GM19351 (cell line): ENCODE results near the gene KRCC1.

ENCODE experiments used
- ATAC-seq: cut with Tn5 transposase; IDR thresholded peaks from one replicate; pipeline ENCODE4 v1.9.1; 2021; ENCODE audit warnings: mild to moderate bottlenecking, moderate library complexity; ENCODE audit not compliant: unreplicated experiment

KRCC1 gene

DNA sequence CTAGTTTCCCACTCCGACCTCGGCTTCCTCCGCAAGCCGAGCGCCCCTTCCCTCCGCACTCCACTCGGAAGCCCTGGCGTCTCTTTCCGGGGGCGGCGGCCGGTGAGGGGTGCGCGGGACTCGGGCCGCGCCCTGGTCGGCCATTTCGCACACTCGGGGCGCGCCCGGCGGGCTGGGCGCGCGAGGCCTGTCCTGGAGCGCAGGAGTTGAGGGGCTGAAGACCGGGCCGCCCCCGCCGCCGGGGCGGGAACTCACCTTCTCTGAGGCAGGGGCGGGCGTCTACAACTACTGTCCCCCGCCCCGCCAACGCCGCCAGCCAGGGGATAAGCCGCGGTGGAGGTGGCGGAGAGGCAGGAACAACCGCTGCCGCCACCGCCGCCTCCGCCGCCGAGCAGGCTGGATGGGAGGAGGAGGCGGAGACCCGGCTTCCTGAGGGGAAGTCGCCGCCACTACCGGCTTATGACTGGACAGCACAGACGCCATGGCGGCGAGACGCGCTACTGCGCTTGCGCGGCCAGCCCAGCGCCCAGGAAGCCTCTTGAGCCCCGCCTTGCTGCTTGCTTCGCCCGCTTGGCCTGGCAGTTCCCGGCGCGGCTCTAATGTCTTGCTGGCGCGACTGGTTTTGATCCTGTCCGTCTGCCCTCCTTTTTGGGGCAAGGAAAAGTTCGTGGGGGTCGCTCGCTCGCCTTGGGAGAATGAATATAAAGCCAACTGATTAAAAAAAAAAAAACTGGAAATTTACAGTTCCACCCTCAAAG is at the start of gene KRCC1:
TSS of gene KRCC1 (minus strand) at position 413 of the 758 bp plus-strand sequence. CDS start 27,220 bp downstream, outside the sequence.
- ATAC-seq, result peak; percentile 91

GRCh38 chr2:88100489-88100858 is 44.9 kb upstream of the KRCC1 start:
- ATAC-seq, result no peak

DNA sequence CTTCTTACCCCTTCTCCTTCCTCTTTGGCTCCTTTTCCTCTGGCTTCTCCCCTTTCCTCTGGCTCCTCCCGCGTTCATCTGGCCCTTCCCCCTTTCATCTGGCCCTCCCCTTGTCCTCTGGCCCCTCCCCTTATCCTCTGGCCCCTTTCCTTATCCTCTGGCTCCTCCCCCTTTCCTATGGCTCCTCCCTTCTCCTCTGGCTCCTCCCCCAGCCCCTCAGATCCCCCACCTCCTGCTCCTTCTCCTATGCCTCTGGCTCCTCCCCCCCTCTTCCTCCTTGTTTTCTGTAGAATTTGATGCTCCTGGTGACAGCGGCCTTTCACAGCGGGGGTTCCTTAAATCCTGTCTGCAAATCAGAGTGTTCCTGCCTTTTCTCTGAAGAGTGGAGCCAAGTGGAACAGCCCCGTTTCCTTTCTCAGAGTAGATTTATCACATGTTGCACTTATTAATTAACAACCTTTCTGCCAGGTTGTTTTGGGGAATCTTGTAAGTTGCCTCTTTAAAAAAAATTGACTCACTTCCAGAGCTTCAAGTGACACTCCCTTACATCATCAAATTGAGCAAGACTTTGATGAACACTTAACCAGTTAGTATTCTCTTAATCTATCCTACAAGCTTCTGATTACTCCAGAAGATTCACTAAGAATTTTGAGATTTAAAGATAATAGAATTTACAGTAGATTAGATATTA is 44.4 kb upstream of the KRCC1 start:
- ATAC-seq, result no peak

DNA sequence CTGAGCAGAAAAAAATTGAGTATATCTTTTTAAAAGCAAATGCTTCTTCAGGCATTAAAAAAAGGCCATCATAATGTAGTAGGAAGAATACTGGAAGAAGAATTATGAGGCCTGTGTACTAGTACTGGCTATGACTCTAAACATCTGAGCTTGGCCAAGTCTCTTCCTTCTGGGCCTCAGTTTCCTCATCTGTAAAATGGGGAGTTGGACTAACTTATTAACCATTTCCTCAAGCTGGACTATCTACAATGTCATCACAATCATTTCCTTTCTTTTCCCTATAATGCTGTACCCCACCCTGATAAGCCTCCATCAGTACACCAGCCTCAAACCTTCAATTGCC is 42.9 kb upstream of the KRCC1 start:
- ATAC-seq, result no peak

DNA sequence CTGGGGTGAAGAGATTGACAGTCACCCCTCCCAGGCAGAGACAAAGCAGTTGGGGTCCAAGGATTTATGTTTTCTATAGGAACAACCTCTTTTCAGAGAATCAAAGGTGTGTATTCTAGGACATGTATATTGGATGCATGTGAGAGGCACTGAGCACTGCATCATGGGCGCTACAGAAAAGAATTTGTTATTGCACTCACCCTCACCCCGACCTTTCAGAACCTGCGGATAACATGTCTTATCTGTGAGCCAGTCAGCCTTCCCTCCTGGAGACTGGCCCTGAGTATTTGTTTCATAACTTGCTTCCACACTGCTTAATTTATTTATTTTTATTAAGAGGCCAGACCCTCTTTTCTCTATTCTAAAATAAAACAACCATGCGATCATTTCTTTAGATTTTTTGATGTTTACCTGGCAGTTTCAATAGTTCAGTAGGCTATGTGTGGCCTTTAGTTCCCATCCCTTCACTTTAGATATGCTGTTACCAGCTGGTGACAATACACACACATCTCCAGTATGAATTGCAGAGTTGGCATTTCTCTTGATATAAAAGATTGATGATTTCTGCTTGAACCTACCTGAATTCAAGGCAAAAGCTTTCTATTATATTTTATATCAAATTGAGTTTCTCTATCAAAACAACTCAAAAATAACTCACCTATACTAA is 42.4 kb upstream of the KRCC1 start:
- no peak for ATAC-seq

DNA sequence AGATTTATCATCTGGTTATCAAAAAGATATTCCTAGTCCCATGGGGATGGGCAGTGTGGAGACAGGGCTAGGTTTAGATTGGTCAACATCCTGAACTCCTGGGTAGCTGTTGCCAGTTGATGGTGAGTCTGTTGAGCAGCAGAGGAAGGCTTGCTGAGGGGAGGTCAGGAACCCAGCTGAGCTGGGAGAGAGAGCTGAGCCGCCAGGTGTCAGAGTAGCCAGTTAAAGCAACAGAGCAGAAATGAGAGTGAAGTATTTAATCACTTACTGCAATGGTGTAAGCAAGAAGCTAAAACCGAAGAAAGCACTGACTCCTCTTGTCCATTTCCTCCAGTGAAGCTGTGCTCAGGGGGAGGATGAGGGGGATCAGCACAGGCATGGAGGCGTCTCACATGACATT is 41.6 kb upstream of the KRCC1 start:
- no peak for ATAC-seq

DNA sequence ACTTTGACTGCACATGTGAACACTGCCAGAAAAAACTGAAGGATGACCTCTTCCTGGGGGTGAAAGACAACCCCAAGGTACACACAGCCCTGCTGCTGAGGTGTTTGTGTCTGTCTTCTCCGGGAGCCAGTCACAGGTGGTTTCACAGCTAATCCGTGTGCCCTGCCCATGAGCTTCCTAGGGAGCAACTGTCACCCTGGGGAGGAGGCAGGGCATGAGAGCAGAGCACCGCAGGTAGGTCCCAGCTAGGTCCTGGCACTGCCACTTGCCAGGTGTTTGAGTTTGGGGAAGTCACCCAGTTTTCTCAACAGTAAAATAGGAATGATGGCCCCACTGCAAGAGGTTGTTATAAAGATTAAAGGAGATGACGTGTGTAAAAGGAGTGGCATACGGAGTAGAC is 41.1 kb upstream of the KRCC1 start:
- ATAC-seq, result no peak

DNA sequence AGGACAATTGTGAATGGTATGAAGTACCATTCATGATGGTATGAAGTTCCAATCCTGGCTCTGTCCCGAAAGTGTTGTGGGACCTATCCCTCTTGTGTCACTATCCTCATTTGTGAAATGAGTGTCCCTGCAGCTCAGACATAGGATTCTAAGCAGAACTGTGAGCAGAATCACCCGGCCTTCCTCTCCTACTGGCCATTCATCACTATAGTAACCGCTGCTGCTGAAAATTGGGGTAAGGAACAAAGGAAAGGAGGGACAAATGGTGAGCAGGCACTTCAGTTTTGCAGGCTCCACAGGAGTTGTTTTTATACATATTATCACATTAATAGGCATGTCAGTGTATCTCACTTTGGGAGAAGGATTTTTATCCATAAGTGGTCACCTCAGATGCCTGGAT is 39.4 kb upstream of the KRCC1 start:
- no peak for ATAC-seq

DNA sequence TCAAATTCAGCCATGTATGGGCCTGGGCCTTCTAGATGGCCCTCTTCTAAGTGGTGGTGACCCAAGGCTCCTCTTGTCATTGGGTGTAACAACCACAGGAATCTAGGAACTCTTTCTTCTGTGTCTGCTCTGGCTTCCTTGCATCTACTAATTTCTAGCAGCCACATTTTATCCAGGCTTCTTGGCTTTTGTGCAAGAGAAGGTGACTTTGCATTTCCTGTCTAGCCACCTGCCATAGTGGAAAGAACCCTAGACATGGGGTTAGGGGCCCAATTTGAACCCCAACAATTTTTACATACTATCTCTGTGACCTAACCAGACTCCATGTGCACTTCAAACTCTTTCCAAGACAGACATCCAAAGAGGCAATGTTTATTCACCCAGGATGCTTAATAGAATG is 37.2 kb upstream of the KRCC1 start:
- no peak for ATAC-seq

- no peak for ATAC-seq
Measured at GRCh38 chr2:88091943-88092342, 36.4 kb upstream of the KRCC1 start.

DNA sequence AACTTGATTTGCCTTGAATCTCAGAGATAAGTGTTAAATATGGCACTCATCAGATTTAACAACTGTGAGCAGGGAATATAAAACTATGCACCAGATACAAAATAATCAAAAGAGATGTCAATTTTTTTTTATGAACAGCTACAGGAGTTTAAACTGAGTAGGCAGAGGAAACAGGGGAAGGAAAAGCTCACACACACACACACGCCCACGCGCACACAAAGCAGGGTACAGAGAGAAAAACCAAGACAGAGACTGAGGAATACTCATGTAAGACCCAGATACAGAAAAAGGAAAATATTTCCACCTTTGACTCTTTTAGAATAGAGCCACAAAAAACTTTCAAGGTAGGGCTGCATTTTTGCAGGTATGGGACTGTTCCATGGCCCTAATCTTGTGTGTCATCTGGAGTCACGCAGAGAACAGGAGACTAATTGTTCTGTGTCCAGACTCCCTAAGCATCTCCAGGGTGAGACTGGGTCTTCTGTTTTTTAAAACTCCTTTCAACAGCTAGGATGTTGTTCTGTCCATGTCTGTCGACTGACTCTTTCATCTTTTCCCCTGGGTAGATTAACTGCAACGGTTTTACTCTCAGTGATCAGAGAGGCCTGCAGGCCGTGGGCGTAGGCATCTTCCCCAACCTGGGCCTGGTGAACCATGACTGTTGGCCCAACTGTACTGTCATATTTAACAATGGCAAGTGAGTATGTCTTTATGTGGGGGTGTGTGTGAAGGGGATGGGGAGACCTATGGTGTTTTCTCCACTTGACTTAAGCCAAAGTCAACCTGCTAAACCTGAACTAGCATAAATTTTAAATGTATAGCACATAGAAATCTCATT is 35.1 kb upstream of the KRCC1 start:
- ATAC-seq, result no peak

- ATAC-seq, result no peak
Measured at GRCh38 chr2:88088999-88089398, 33.4 kb upstream of the KRCC1 start.

GRCh38 chr2:88087763-88088162 is 32.2 kb upstream of the KRCC1 start:
- ATAC-seq, result no peak

- no peak for ATAC-seq
Measured at GRCh38 chr2:88087073-88087472, 31.5 kb upstream of the KRCC1 start.

DNA sequence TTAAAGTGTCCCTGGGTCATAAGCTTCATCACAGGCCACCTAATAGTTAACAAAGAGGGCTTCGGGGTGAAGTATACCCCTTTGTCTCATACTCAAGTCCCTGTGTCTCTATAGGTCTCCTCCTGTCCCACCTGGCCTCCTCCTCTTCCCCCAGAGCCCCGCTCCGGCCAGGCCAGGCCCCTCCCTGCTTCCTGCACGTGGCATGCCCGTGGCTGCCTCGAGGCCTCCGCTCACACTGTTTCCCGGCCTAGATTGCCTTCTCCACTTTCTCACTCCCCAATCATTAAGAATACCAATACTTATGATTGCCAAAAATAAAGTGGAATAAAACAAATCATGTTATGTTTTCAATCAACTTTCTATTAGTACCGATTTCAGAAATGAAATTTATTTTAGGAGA is 30.8 kb upstream of the KRCC1 start:
- no peak for ATAC-seq

DNA sequence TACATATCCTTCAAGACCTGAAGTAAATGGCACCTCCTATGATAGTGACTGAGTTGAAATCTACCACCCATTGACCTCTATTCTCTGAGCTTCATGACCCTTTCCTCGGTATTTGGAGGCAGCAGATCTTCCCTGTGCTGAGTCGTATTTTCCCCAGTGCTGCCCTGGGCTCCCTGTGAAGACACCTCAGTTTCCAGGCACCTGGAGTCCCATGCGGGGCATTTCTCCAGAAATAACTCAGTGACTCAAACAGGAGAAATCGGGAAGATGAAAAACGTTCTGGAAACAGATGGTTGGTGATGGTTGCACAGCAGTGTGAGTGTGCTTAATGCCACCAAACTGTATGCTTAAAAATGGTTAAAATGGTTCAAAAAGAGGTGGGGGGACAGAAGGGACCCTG is 30.0 kb upstream of the KRCC1 start:
- no peak for ATAC-seq

DNA sequence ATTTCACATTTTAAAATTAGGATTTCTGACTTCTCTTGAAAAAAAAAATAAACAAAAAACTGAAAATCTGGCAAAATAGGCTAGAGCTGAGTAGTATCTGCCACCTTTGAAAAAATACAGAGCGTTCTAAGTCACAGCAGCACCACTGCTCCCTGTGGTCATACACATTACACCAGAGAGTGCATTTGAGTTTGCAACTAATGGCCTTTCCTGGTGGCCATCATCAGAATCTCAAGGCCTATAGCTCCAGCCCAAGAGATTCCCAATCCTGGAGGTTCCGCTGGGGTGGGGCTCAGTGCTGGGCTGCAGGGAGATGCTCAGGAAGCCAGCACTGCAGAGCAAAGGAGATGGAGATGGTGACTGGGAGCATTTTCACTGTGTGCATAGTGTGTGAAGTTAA is 29.5 kb upstream of the KRCC1 start:
- no peak for ATAC-seq

DNA sequence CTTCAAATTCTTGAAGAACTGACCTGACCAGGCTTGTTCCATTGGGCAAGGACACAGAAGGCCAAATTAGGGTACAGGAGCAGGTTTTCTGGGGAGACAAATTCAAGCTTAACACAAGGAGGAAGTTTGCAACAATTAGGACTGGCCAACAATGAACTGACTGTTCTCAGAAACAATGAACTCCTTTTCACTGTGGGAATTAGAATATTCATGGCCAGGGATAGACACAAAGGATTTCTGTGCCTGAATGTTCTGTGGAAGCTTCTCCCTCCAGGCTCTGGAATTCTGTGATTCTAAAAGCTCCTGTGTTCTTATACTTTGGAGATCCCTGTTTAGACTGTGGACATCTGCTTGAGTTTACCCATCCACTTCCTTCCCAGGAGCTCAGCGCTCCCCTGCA is 27.2 kb upstream of the KRCC1 start:
- no peak for ATAC-seq

DNA sequence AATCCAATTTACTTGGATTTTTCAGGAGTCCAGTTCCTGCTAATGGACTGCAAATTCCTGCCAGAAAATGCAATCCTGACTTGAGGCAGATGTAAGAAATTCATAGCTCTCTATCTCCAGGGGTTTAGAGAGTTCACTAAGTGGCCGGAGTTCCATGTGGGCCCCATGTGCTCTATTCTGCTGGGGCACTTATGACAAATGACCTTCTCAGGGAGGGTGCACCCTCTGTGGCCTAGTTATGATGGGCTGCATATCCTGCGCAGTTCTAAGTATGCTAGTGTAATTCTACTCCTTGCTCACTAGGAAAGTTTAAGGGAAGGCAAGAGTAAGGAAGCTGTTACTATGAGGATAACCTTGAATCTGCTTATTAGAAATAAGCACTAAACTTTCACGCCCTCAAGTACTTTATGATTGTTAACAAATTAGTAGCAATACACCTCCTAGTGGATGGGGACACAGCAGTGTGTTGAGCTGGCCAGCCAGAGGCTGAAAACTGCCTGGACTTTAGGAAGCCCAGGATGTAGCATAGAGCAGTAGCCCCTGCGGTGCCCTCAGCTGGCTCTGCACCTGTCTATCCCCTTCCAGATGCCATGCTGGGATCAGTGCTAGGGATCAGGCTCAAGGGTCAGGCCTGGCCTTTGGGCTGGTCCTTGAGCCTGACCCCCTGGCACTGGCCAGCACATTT is 26.5 kb upstream of the KRCC1 start:
- ATAC-seq, result no peak

DNA sequence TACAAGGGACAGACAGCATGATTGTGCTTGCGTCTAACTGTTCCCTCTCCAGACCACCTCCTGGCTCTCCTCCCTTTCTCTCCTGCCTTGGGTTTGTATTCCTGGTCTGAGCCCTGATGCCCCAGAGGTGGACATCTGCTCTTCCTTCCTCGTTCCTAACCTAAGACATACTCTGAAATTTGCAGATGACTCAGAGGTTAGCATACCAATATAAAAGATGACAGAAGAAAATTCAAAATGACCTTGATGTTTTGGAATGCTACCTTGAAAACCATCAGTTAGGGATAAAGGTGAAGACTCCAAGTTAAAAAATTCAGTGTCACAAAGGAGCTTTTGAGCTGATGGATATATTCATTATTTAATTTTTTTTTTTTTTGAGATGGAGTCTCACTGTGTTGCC is 25.0 kb upstream of the KRCC1 start:
- no peak for ATAC-seq

- no peak for ATAC-seq
Measured at GRCh38 chr2:88078643-88079172, 23.1 kb upstream of the KRCC1 start.
